Keratinocyte (primary cell): Measurements from ENCODE around the gene FREM1. TPM values are rescaled to one million over a fixed set of nuclear protein-coding genes. Genes with fewer than 3 reads are reported as not detected.

Experiments
- DNase-seq: peaks from one replicate; pipeline ENCODE4 v3.0.0-alpha.2; 2011; ENCODE audit warnings: low read depth, missing footprints, low spot score
- FAIRE-seq: peaks from 2 replicates; lab custom pipeline; 2011; peaks lifted over from hg19 to GRCh38; lab: Jason Lieb, UNC
- H2AFZ ChIP-seq: 2 replicates; pipeline ENCODE4 v1.6.0; 2012; ENCODE audit warnings: low read length, control low read depth, inconsistent platforms; ENCODE audit not compliant: control insufficient read depth
- H3K27ac ChIP-seq: 2 replicates; pipeline ENCODE4 v1.5.1; 2011; ENCODE audit warnings: low read length; ENCODE audit not compliant: control insufficient read depth, insufficient read depth
- H3K27me3 ChIP-seq: 3 replicates; pipeline ENCODE4 v1.6.0; 2011; ENCODE audit warnings: low read length; ENCODE audit not compliant: control insufficient read depth, insufficient read depth; ENCODE audit errors: extremely low read depth
- H3K36me3 ChIP-seq, 2 experiments: 2 replicates in 1 of 2; 3 replicates in 1 of 2; pipeline ENCODE4 v1.5.1; 2011; ENCODE audit warnings: low read length in 2 of 2, mild to moderate bottlenecking in 1 of 2; ENCODE audit not compliant: control insufficient read depth in 2 of 2, insufficient read depth in 2 of 2; ENCODE audit errors: extremely low read depth in 1 of 2
- H3K4me1 ChIP-seq: 3 replicates; pipeline ENCODE4 v1.5.1; 2011; ENCODE audit warnings: low read length; ENCODE audit not compliant: control insufficient read depth, insufficient read depth; ENCODE audit errors: extremely low read depth
- H3K4me2 ChIP-seq: 3 replicates; pipeline ENCODE4 v1.6.0; 2011; ENCODE audit warnings: low read depth, low read length; ENCODE audit not compliant: control insufficient read depth, insufficient read depth; ENCODE audit errors: extremely low read depth
- H3K4me3 ChIP-seq, 3 experiments: fragments of 200-600 bp in 1 of 3; sonication (generic) in 1 of 3; 2 replicates in 2 of 3; 3 replicates in 1 of 3; pipeline ENCODE4 v1.5.1; 2011 to 2016; ENCODE audit warnings: low read length in 3 of 3, mild to moderate bottlenecking in 3 of 3, control low read depth in 2 of 3, inconsistent platforms in 1 of 3, low read depth in 1 of 3, mixed read lengths in 1 of 3, mixed run types in 1 of 3, moderate library complexity in 1 of 3; ENCODE audit not compliant: control insufficient read depth in 2 of 3, insufficient read depth in 2 of 3; ENCODE audit errors: extremely low read depth in 1 of 3
- H3K79me2 ChIP-seq: 2 replicates; pipeline ENCODE4 v1.6.0; 2012; ENCODE audit warnings: low read length; ENCODE audit not compliant: control insufficient read depth, insufficient read depth
- H3K9ac ChIP-seq: 3 replicates; pipeline ENCODE4 v1.6.0; 2011; ENCODE audit warnings: low read length; ENCODE audit not compliant: control insufficient read depth, insufficient read depth; ENCODE audit errors: extremely low read depth
- H3K9me1 ChIP-seq: 3 replicates; pipeline ENCODE4 v1.6.0; 2011; ENCODE audit warnings: low read length; ENCODE audit not compliant: control insufficient read depth, insufficient read depth; ENCODE audit errors: extremely low read depth
- H3K9me3 ChIP-seq: 2 replicates; pipeline ENCODE4 v1.5.1; 2012; ENCODE audit warnings: low read depth, low read length; ENCODE audit not compliant: control insufficient read depth
- H4K20me1 ChIP-seq: 3 replicates; pipeline ENCODE4 v1.6.0; 2011; ENCODE audit warnings: low read length; ENCODE audit not compliant: control insufficient read depth, insufficient read depth; ENCODE audit errors: extremely low read depth
- EZH2 ChIP-seq: IDR thresholded peaks from one replicate; pipeline ENCODE4 v1.6.1; 2012; ENCODE audit warnings: inconsistent platforms, mild to moderate bottlenecking, low read length, moderate library complexity
- dilution Hi-C: fragments of 300-500 bp; cut with MboI; formaldehyde crosslinking; loops from one replicate; pipeline ENCODE4 v1.7.0; 2020; ENCODE audit warnings: low sequenced_read_pairs; ENCODE audit not compliant: extremely low pct_ligation_motif_present
- polyA plus RNA-seq, 5 experiments: library from polyadenylated mRNA; depleted of rRNA in 3 of 5; stranded (reverse) in 3 of 5; stranded (forward) in 1 of 5; unstranded in 1 of 5; fragments of >200 nt; gene quantifications; 1 replicate in 1 of 5; 2 replicates in 3 of 5; 3 replicates in 1 of 5; pipeline versions ENCODE4 v1.2.1 to v1.2.3, GENCODE V29; 2011 to 2012; ENCODE audit warnings: missing spikeins in 2 of 5, low read depth in 1 of 5, low replicate concordance in 1 of 5
- TF ChIP-seq, protein P1 (sequence below), 3 experiments: IDR thresholded peaks in 1 of 3; conservative IDR thresholded peaks in 1 of 3; optimal IDR thresholded peaks in 1 of 3; 2 replicates in 2 of 3; 3 replicates in 1 of 3; pipeline versions ENCODE3 to v1.5.1; 2011; ENCODE audit warnings: low read length in 3 of 3, mild to moderate bottlenecking in 3 of 3, moderate library complexity in 2 of 3, control low read depth in 1 of 3, inconsistent platforms in 1 of 3; ENCODE audit not compliant: insufficient read depth in 2 of 3; ENCODE audit errors: extremely low read depth in 1 of 3

The FREM1 gene
- polyA plus RNA-seq, 1 donor (not counting 4 experiments of a cell fraction or from before 2014, with no cell fraction given), result under 0.01 TPM

DNA sequence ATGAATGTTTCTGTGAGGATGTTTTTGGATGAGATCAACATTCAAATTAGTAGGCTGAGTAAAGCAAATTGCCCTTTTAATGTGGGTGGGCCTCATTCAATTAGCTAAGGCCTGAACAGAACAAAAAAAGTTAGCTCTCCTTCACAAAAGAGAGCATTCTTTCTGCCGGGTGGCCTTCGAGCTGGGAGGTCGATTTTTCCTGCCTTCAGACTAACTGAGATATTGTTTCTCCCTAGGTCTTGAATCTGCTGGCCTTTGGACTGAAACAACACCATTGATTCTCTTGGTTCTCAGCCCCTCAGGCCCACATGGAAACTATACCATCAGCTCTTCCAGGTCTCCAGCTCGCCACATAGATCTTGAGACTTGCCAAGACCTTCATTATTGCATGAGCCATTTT, 29.1 kb upstream of the FREM1 start:
- Histone ChIP-seq H3K79me2 (no peaks in the 10 kb centered on the region), H3K27ac (no peak overlapping the region), H3K4me3 (no peak overlapping the region), H3K9me3 (no peaks in the 10 kb centered on the region), H3K9ac (no peak overlapping the region), H4K20me1 (no peaks in the 10 kb centered on the region), H3K27me3 (no peaks in the 10 kb centered on the region), H3K36me3 (no peaks in the 10 kb centered on the region), H3K9me1 (no peaks in the 10 kb centered on the region), H2AFZ (no peak overlapping the region), H3K4me1 (no peaks in the 10 kb centered on the region), H3K4me2 (no peak overlapping the region)
- FAIRE-seq (no peak), DNase-seq (no peak)
- dilution Hi-C loops, result no loop called here
- TF ChIP-seq, protein P1, sequence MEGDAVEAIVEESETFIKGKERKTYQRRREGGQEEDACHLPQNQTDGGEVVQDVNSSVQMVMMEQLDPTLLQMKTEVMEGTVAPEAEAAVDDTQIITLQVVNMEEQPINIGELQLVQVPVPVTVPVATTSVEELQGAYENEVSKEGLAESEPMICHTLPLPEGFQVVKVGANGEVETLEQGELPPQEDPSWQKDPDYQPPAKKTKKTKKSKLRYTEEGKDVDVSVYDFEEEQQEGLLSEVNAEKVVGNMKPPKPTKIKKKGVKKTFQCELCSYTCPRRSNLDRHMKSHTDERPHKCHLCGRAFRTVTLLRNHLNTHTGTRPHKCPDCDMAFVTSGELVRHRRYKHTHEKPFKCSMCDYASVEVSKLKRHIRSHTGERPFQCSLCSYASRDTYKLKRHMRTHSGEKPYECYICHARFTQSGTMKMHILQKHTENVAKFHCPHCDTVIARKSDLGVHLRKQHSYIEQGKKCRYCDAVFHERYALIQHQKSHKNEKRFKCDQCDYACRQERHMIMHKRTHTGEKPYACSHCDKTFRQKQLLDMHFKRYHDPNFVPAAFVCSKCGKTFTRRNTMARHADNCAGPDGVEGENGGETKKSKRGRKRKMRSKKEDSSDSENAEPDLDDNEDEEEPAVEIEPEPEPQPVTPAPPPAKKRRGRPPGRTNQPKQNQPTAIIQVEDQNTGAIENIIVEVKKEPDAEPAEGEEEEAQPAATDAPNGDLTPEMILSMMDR (optimal IDR thresholded peaks at IDR 0.05 in 1 of 3, IDR thresholded peaks at IDR 0.05 in 1 of 3, conservative IDR thresholded peaks at IDR 0.05 in 1 of 3; ENCODE audit: extremely low read depth in 1 of 3, insufficient read depth in 2 of 3, low read length in 3 of 3), result no peak
- no peak for TF ChIP-seq EZH2

DNA sequence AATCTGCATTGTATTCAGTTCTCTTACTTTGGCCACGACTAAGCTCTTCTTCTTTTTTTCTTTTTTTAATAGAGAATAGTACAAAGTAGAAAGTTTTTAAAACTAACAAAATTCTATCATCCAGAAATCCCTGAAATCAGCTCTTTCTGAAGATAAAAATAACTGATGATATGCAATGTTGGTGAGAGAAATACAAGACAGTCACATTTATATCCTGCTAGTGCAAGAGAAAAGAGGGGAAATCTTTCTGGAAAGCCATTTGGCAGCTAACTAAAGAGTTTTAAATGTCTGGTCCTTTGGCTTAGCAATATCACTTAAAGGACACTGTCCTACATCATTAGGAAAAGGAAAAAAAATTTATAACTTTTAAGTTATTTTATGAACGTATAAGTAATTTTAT, 27.0 kb upstream of the FREM1 start:
- dilution Hi-C loops, result no loop called here
- Histone ChIP-seq H3K36me3 (no peaks in the 10 kb centered on the region), H2AFZ (no peak overlapping the region), H3K4me3 (no peak overlapping the region), H3K4me1 (no peaks in the 10 kb centered on the region), H3K27me3 (no peaks in the 10 kb centered on the region), H3K9ac (no peak overlapping the region), H3K27ac (no peak overlapping the region), H3K79me2 (no peaks in the 10 kb centered on the region), H3K4me2 (no peak overlapping the region), H4K20me1 (no peaks in the 10 kb centered on the region), H3K9me1 (no peaks in the 10 kb centered on the region), H3K9me3 (no peaks in the 10 kb centered on the region)
- no peak for TF ChIP-seq EZH2
- TF ChIP-seq, protein P1 (optimal IDR thresholded peaks at IDR 0.05 in 1 of 3, IDR thresholded peaks at IDR 0.05 in 1 of 3, conservative IDR thresholded peaks at IDR 0.05 in 1 of 3; ENCODE audit: extremely low read depth in 1 of 3, insufficient read depth in 2 of 3, low read length in 3 of 3), result no peak
- DNase-seq, result no peak
- FAIRE-seq, result no peak
